ENCODE results near the gene SAA2. TPM values are rescaled to one million over a fixed set of nuclear protein-coding genes. Genes with fewer than 3 reads are reported as not detected.

The SAA2 gene
- total and polyA plus RNA-seq, 4 donors: 18.6 to 1,381 (median 80.6) TPM

- Histone ChIP-seq H3K27me3 (ENCODE audit: control insufficient read depth in 3 of 3, insufficient read depth in 3 of 3, low read length in 2 of 3) (no peaks in the 10 kb centered on the region), H3K36me3 (ENCODE audit: control insufficient read depth in 4 of 4, insufficient read depth in 4 of 4, low read length in 4 of 4) (no peaks in the 10 kb centered on the region), H3K27ac (ENCODE audit: low read depth in 1 of 2, low read length in 1 of 2) (no peak overlapping the region), H3K9ac (ENCODE audit: insufficient read depth in 1 of 2, low read length in 2 of 2) (no peak overlapping the region), H3K9me3 (ENCODE audit: control insufficient read depth in 4 of 4, insufficient read depth in 3 of 4, low read length in 3 of 4) (peaks cover 0 to 1% (median 0%) of the 10 kb centered on the region in 4 donors), H3K4me1 (ENCODE audit: control insufficient read depth in 5 of 5, insufficient read depth in 5 of 5, low read length in 5 of 5) (no peaks in the 10 kb centered on the region), H3K4me3 (no peak overlapping the region)
- ATAC-seq (ENCODE audit: insufficient read depth, low FRiP score) (no peak), DNase-seq (no peak)
- WGBS, 2 donors: 88 to 91% methylated on average over 2 of the region's 2 CpGs
- TF ChIP-seq, protein P1, sequence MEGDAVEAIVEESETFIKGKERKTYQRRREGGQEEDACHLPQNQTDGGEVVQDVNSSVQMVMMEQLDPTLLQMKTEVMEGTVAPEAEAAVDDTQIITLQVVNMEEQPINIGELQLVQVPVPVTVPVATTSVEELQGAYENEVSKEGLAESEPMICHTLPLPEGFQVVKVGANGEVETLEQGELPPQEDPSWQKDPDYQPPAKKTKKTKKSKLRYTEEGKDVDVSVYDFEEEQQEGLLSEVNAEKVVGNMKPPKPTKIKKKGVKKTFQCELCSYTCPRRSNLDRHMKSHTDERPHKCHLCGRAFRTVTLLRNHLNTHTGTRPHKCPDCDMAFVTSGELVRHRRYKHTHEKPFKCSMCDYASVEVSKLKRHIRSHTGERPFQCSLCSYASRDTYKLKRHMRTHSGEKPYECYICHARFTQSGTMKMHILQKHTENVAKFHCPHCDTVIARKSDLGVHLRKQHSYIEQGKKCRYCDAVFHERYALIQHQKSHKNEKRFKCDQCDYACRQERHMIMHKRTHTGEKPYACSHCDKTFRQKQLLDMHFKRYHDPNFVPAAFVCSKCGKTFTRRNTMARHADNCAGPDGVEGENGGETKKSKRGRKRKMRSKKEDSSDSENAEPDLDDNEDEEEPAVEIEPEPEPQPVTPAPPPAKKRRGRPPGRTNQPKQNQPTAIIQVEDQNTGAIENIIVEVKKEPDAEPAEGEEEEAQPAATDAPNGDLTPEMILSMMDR (IDR thresholded peaks at IDR 0.05; ENCODE audit: control extremely low read depth, extremely low read depth): no peak
These were observed 17.6 kb downstream of the SAA2 start for GRCh38 chr11:18230859-18231258.

DNA sequence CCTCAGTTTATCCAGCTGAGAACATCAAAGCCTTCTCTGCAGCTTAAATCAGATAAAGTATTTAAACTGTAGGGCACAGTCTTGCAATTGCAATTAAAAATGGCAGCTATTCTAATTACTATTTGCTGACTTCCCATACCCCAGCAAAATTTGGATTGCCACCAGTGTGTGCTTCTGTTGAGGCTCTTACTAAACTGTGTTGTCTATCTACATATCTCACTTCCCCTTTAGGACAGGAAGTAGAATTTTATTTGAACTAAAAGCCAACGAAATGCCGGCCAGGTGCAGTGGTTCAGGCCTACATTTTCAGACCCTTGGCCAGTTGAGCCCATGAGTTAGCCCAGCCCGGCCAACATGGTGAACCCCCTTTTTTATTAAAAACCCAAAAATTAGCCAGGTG is 19.0 kb downstream of the SAA2 start:
- H3K4me3 ChIP-seq: no peak overlapping the region
- no peak overlapping the region for H3K27ac ChIP-seq (ENCODE audit: low read depth in 1 of 2, low read length in 1 of 2)
- no peaks in the 10 kb centered on the region for H3K27me3 ChIP-seq (ENCODE audit: control insufficient read depth in 3 of 3, insufficient read depth in 3 of 3, low read length in 2 of 3)
- ATAC-seq (ENCODE audit: insufficient read depth, low FRiP score) (no peak), DNase-seq (no peak)
- H3K9me3 ChIP-seq (ENCODE audit: control insufficient read depth in 4 of 4, insufficient read depth in 3 of 4, low read length in 3 of 4): peaks cover 0 to 1% (median 0%) of the 10 kb centered on the region in 4 donors
- WGBS, 2 donors: 31 to 69% methylated on average over 2 to 3 of the region's 3 CpGs
- H3K36me3 ChIP-seq (ENCODE audit: control insufficient read depth in 4 of 4, insufficient read depth in 4 of 4, low read length in 4 of 4): no peaks in the 10 kb centered on the region
- H3K9ac ChIP-seq (ENCODE audit: insufficient read depth in 1 of 2, low read length in 2 of 2): no peak overlapping the region
- TF ChIP-seq, protein P1 (IDR thresholded peaks at IDR 0.05; ENCODE audit: control extremely low read depth, extremely low read depth): no peak
- no peaks in the 10 kb centered on the region for H3K4me1 ChIP-seq (ENCODE audit: control insufficient read depth in 5 of 5, insufficient read depth in 5 of 5, low read length in 5 of 5)

GRCh38 chr11:18225913-18226312 is 22.6 kb downstream of the SAA2 start:
- TF ChIP-seq, protein P1 (IDR thresholded peaks at IDR 0.05; ENCODE audit: control extremely low read depth, extremely low read depth): no peak
- no peak overlapping the region for H3K27ac ChIP-seq (ENCODE audit: low read depth in 1 of 2, low read length in 1 of 2)
- 63 to 65% methylated on average over 2 of the region's 2 CpGs for WGBS, 2 donors
- peaks cover 0 to 3% (median 0%) of the 10 kb centered on the region in 4 donors for H3K9me3 ChIP-seq (ENCODE audit: control insufficient read depth in 4 of 4, insufficient read depth in 3 of 4, low read length in 3 of 4)
- no peaks in the 10 kb centered on the region for H3K27me3 ChIP-seq (ENCODE audit: control insufficient read depth in 3 of 3, insufficient read depth in 3 of 3, low read length in 2 of 3)
- H3K4me1 ChIP-seq (ENCODE audit: control insufficient read depth in 5 of 5, insufficient read depth in 5 of 5, low read length in 5 of 5): no peaks in the 10 kb centered on the region
- no peak overlapping the region for H3K9ac ChIP-seq (ENCODE audit: insufficient read depth in 1 of 2, low read length in 2 of 2)
- DNase-seq (no peak), ATAC-seq (ENCODE audit: insufficient read depth, low FRiP score) (no peak)
- H3K4me3 ChIP-seq: no peak overlapping the region
- no peaks in the 10 kb centered on the region for H3K36me3 ChIP-seq (ENCODE audit: control insufficient read depth in 4 of 4, insufficient read depth in 4 of 4, low read length in 4 of 4)

Measured in lung (tissue), 12 donors.